GM19463 (cell line): ENCODE data around the gene PPIP5K1.

ENCODE experiments used
- ATAC-seq: cut with Tn5 transposase; IDR thresholded peaks from one replicate; pipeline ENCODE4 v1.9.1; 2021; ENCODE audit warnings: mild to moderate bottlenecking, moderate library complexity; ENCODE audit not compliant: unreplicated experiment

PPIP5K1 gene

DNA sequence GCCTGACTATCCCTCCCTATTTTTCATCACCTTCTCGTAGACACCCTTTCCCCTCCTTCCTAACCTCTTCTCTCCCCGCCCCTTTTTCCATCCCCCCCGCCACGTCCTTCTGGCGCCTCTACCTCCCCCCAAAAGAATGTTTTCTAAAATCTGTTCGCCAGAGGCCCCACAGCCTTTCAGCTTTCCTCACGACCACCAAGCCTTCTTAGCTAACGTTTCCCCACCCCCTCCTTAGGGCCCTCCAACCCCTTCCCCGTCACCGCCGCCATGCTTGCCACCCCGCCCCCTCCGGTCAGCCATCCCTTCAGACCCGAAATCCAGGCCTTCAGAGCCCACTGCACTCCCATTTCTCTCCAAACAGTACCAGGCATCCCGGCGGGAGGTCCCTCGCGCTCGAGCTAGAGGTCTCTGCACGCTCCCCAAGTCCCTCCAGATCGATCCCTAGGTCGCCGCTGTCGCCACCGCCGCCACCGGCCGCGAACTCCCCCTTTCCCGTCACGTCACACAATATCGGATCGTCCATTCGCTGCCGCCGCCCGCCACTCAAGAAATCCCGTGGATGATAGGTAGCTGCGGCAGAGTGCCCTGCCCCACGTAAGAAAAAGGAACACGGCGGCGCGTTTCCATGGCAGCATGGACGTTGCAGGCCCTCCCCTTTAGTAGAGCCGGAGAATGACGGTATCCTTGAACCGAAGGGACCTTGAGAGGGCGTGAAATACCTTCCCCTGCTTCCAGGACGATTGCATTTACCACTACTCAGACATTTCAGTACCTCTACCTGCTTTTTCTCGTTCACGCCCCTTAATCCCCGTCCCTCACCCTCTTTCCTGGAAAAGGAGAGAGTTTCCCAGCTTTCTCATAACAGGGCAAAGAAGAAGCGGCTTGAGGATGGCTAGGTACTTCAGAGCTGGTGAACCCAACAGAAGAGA is 97.1 kb downstream of the PPIP5K1 start, which contains the start of gene TP53BP1:
Gene TP53BP1, minus strand, starts transcription at position 484 of the 929 bp plus-strand sequence. Its CDS starts 113 bp downstream, at position 371.
- ATAC-seq = peak; percentile 100

DNA sequence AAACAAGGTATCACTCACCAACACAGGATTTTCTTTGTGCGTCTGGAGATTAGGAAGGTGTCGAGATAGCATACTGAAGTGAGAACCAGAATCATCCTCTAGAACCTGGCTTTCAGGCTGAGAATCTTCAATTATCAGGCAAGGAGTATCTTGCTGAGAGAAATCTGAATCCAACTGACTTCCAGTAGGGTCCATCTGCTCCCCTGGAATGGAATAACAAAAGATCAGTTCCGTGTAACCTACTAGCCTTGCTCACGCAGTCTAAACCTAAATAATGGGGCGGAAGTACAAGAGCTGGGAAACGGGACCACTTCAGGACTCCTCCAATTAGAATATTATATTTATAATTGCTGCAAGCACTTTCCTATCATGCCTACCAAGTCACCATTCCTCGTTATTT is 97.7 kb downstream of the PPIP5K1 start:
- ATAC-seq = no peak

DNA sequence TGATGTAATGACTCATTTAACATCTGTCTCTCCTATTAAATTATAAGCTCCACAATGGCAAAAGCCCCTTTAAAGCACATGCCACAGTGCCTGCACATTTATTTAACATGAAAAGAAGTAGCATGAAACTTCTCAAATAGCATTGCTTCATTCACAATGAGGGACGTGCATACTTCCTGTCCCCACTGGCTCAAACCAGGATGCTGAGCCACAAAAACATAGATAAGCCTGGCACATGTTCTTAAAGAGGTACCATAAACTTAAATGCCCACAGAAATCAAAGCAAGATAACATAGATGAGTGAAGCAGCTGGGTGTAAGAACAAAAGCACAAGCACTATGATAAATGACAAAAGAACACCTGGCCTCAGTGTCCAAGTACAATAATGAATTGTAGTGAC is 100.8 kb downstream of the PPIP5K1 start:
- ATAC-seq = no peak

DNA sequence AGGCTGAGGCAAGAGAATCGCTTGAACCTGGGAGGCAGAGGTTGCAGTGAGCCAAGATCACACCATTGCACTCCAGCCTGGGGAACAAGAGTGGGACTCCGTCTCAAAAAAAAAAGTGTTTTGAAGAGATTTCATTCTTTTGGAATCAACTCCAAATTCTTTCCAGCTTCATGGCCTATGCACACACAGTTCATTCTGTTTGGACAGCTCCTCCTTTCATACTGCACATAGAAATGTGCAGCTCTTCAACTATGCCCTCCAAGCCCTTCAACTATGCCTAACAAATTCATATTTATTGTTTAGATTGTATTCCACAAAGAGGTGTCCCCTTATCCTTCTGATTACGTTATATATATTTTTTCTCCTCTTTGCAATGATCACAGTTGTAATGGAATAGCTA is 101.2 kb downstream of the PPIP5K1 start:
- ATAC-seq = no peak

DNA sequence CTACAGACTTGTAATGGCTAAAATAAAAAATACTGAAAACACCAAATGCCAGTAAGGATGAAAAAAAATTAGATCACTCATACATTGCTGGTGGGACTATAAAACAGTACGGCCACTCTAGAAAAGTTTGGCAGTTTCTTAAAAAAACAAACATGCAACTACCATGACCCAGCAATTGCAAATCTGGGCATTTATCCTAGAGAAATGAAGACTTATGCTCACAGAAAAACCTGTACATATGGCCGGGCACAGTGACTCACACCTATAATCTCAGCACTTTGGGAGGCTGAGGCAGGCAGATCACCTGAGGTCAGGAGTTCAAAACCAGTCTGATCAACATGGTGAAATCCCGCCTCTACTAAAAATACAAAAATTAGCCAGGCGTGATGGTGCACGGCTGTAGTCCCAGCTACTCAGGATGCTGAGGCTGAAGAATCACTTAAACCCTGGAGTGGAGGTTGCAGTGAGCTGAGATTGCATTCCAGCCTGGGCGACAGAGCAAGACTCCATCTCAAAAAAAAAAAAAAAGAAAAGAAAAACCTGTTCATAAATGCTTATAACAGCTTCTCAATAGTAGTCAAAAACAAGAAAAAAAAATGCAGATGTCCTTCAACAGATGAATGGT is 102.6 kb downstream of the PPIP5K1 start:
- no peak for ATAC-seq

DNA sequence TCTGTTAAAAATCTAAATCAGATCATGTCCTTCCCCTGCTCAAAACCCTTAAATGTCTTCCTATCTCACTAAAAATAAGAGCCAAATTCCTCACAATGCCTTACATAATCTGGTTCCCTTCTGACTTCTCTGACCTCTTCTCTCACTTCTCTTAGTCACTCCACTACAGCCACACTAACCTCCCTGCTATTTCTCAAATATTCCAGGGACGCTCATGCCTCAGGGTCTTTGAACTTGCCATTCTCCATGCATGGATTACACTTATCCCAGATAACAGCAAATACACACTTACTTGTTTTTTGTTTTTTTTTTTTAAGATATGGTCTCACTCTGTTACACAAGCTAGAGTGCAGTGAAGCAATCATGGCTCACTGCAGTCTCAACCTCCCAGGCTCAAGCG is 105.6 kb downstream of the PPIP5K1 start:
- ATAC-seq = no peak
